GM23338 (cell line): Measurements from ENCODE around the gene HSPH1. TPM values are rescaled to one million over a fixed set of nuclear protein-coding genes. Genes with fewer than 3 reads are reported as not detected.

Source experiments
- ATAC-seq: fragments of 200-7000 bp; cut with Tn5 transposase; 3 replicates; pipeline ENCODE4 v1.9.1; 2020
- DNase-seq: peaks from one replicate; pipeline ENCODE4 v3.0.0-alpha.2; 2015; ENCODE audit warnings: low spot score
- H2AFZ ChIP-seq: fragments of 200-600 bp; sonication (generic); 2 replicates; pipeline ENCODE4 v1.8.0; 2016; ENCODE audit warnings: antibody characterized with exemption, mild to moderate bottlenecking, moderate library complexity
- H3F3A ChIP-seq: fragments of 200-600 bp; sonication (generic); replicated peaks from 2 replicates; pipeline ENCODE4 v1.8.0; 2017; ENCODE audit warnings: antibody characterized with exemption, mixed run types, low read depth
- H3K27ac ChIP-seq: fragments of 200-600 bp; sonication (generic); 2 replicates; pipeline ENCODE4 v1.6.1; 2016; ENCODE audit warnings: low read depth
- H3K27me3 ChIP-seq: fragments of 200-600 bp; sonication (generic); 2 replicates; pipeline ENCODE4 v1.8.0; 2016; ENCODE audit warnings: mild to moderate bottlenecking, mixed run types, moderate library complexity; ENCODE audit not compliant: insufficient read depth
- H3K36me3 ChIP-seq: fragments of 200-600 bp; sonication (generic); 2 replicates; pipeline ENCODE4 v1.8.0; 2016; ENCODE audit warnings: mild to moderate bottlenecking; ENCODE audit not compliant: insufficient read depth
- H3K4me1 ChIP-seq: fragments of 200-600 bp; sonication (generic); 2 replicates; pipeline ENCODE4 v1.8.0; 2016; ENCODE audit warnings: mild to moderate bottlenecking, moderate library complexity; ENCODE audit not compliant: insufficient read depth
- H3K4me2 ChIP-seq: fragments of 200-600 bp; sonication (generic); 2 replicates; pipeline ENCODE4 v1.7.1; 2017; ENCODE audit warnings: mixed run types
- H3K4me3 ChIP-seq: fragments of 200-600 bp; sonication (generic); 2 replicates; pipeline ENCODE4 v1.6.1; 2016; ENCODE audit warnings: mixed run types
- H3K79me2 ChIP-seq: fragments of 200-600 bp; sonication (generic); replicated peaks from 2 replicates; pipeline ENCODE4 v1.8.0; 2017; ENCODE audit warnings: mild to moderate bottlenecking; ENCODE audit not compliant: insufficient read depth
- H3K9me2 ChIP-seq: fragments of 200-600 bp; sonication (generic); 2 replicates; pipeline ENCODE4 v1.8.0; 2017; ENCODE audit not compliant: insufficient read depth
- H4K20me1 ChIP-seq: fragments of 200-600 bp; sonication (generic); replicated peaks from 2 replicates; pipeline ENCODE4 v1.8.0; 2017; ENCODE audit warnings: mild to moderate bottlenecking; ENCODE audit not compliant: insufficient read depth
- H3K27ac Mint-ChIP-seq: 2 replicates; pipeline ENCODE4 v1.8.0; 2020; ENCODE audit warnings: inconsistent platforms, mild to moderate bottlenecking, moderate library complexity, mixed read lengths
- H3K27me3 Mint-ChIP-seq: 3 replicates; pipeline ENCODE4 v1.8.0; 2022; ENCODE audit warnings: low read depth, mild to moderate bottlenecking, moderate library complexity, mixed read lengths, inconsistent platforms; ENCODE audit not compliant: insufficient read depth, poor library complexity
- H3K36me3 Mint-ChIP-seq: 3 replicates; pipeline ENCODE4 v1.8.0; 2021; ENCODE audit warnings: low read depth, mild to moderate bottlenecking, inconsistent platforms, moderate library complexity, mixed read lengths
- H3K4me1 Mint-ChIP-seq: 3 replicates; pipeline ENCODE4 v1.8.0; 2020; ENCODE audit warnings: mild to moderate bottlenecking, inconsistent platforms, mixed read lengths
- H3K4me3 Mint-ChIP-seq: 3 replicates; pipeline ENCODE4 v1.8.0; 2021; ENCODE audit warnings: moderate library complexity, mild to moderate bottlenecking, inconsistent platforms, mixed read lengths
- H3K9me3 Mint-ChIP-seq: 3 replicates; pipeline ENCODE4 v1.8.0; 2020; ENCODE audit warnings: moderate library complexity, mild to moderate bottlenecking, inconsistent platforms, mixed read lengths
- ETS1 ChIP-seq: IDR thresholded peaks from 2 replicates; pipeline ENCODE4 v1.6.1; 2016; ENCODE audit warnings: antibody characterized with exemption
- ZNF114 ChIP-seq: fragments of 250-450 bp; sonication (Bioruptor Pico); IDR thresholded peaks from 2 replicates; pipeline ENCODE4 v1.5.0; 2020; ENCODE audit warnings: mild to moderate bottlenecking, moderate library complexity
- ZNF462 ChIP-seq: fragments of 250-450 bp; sonication (Bioruptor Pico); IDR thresholded peaks from 2 replicates; pipeline ENCODE4 v1.5.0; 2020; ENCODE audit warnings: mild to moderate bottlenecking, moderate library complexity
- polyA plus RNA-seq: library from polyadenylated mRNA; unstranded; fragments of >200 nt; fragmentation: Nextera tagmentation; extraction: Ambion mirVana; gene quantifications from 2 replicates; pipeline ENCODE4 v1.2.1, GENCODE V29; 2016
- total RNA-seq: library from RNA; depleted of rRNA; stranded (reverse); fragments of >200 nt; shearing (Covaris generic); gene quantifications from 2 replicates; pipeline ENCODE4 v1.2.3, GENCODE V29; 2014

HSPH1 gene
- total and polyA plus RNA-seq, 2 experiments from 2014 or later = 112 to 147 TPM

GRCh38 chr13:31102905-31103304 lies 58.8 kb downstream of the HSPH1 start:
- Mint-ChIP-seq H3K27me3 (peaks cover 9% of the 10 kb centered on the region), H3K36me3 (no peaks in the 10 kb centered on the region), H3K9me3 (no peaks in the 10 kb centered on the region)

More at GRCh38 chr13:31102905-31103304, 58.8 kb downstream of the HSPH1 start:
- Histone ChIP-seq H3K4me1 (no peaks in the 10 kb centered on the region; the same call in 1 of the 2 replicates), H3K4me3 (no peak overlapping the region), H3K79me2 (no peaks in the 10 kb centered on the region), H4K20me1 (no peaks in the 10 kb centered on the region), H3K4me2 (no peak overlapping the region), H3F3A (no peaks in the 10 kb centered on the region), H3K27ac (no peak overlapping the region), H3K36me3 (no peaks in the 10 kb centered on the region), H3K27me3 (no peaks in the 10 kb centered on the region), H2AFZ (no peak overlapping the region), H3K9me2 (no peaks in the 10 kb centered on the region; the same call in 1 of the 2 replicates)
- no peak for ATAC-seq
- TF ChIP-seq ZNF114 (CRISPR knock-in tag) (no peak), ZNF462 (CRISPR knock-in tag) (no peak), ETS1 (no peak)
- DNase-seq = no peak
- Mint-ChIP-seq H3K4me1 (peaks cover 7% of the 10 kb centered on the region; the same call in 2 of the 3 replicates), H3K4me3 (no peak overlapping the region), H3K27ac (no peak overlapping the region)
